Nephron (organoid): ENCODE results near the gene NIP7.

Experiments used
- H3K27ac Mint-ChIP-seq, 3 experiments: 2 replicates each; pipeline ENCODE4 v1.8.0; 2020; ENCODE audit warnings: mixed read lengths in 3 of 3, mild to moderate bottlenecking in 2 of 3, moderate library complexity in 1 of 3
- H3K27me3 Mint-ChIP-seq: 2 replicates; pipeline ENCODE4 v1.8.0; 2021; ENCODE audit warnings: low read depth, mild to moderate bottlenecking, moderate library complexity, mixed read lengths
- H3K36me3 Mint-ChIP-seq: 2 replicates; pipeline ENCODE4 v1.8.0; 2020; ENCODE audit warnings: low read depth, mixed read lengths
- H3K4me1 Mint-ChIP-seq: 2 replicates; pipeline ENCODE4 v1.8.0; 2020; ENCODE audit warnings: mixed read lengths
- H3K4me3 Mint-ChIP-seq, 3 experiments: 2 replicates each; pipeline ENCODE4 v1.8.0; 2020; ENCODE audit warnings: mild to moderate bottlenecking in 3 of 3, mixed read lengths in 3 of 3, moderate library complexity in 2 of 3
- H3K9me3 Mint-ChIP-seq: 2 replicates; pipeline ENCODE4 v1.8.0; 2020; ENCODE audit warnings: mixed read lengths
- TF ChIP-seq, protein P1 (sequence below), 3 experiments: fragments of 200-600 bp; sonication (generic); IDR thresholded peaks; one replicate each; pipeline ENCODE4 v1.5.0; 2021; ENCODE audit warnings: antibody characterized with exemption in 3 of 3; ENCODE audit not compliant: unreplicated experiment in 3 of 3

The NIP7 gene

DNA sequence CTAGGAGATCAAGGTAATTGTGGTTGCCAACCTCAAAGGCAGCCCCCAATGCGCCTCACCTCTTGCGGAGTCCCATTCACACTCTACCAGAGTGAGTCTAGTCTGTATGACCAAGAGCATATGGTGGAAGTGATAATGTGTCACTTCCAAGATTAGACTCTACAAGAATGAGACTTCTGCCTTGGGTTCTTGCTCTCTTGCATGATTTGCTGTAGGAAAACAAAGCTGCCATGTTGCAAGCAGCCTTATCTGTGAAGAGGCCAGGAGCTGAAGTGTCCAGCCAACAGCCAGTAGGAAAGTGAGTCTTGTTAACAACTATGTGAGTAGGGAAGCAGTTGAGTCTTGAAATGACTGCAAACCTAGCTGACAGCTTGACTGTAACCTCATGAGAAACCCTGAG is 42.8 kb downstream of the NIP7 start:
- peaks cover 9% of the 10 kb centered on the region for H3K4me1 Mint-ChIP-seq
- peak overlapping the region; percentile 37 to 67 (median 46) for H3K4me3 Mint-ChIP-seq
- no peaks in the 10 kb centered on the region for H3K9me3 Mint-ChIP-seq
- H3K27me3 Mint-ChIP-seq, result no peaks in the 10 kb centered on the region
- TF ChIP-seq, protein P1, sequence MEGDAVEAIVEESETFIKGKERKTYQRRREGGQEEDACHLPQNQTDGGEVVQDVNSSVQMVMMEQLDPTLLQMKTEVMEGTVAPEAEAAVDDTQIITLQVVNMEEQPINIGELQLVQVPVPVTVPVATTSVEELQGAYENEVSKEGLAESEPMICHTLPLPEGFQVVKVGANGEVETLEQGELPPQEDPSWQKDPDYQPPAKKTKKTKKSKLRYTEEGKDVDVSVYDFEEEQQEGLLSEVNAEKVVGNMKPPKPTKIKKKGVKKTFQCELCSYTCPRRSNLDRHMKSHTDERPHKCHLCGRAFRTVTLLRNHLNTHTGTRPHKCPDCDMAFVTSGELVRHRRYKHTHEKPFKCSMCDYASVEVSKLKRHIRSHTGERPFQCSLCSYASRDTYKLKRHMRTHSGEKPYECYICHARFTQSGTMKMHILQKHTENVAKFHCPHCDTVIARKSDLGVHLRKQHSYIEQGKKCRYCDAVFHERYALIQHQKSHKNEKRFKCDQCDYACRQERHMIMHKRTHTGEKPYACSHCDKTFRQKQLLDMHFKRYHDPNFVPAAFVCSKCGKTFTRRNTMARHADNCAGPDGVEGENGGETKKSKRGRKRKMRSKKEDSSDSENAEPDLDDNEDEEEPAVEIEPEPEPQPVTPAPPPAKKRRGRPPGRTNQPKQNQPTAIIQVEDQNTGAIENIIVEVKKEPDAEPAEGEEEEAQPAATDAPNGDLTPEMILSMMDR (IDR thresholded peaks at IDR 0.05; ENCODE audit: unreplicated experiment in 3 of 3), result no peak
- peaks cover 53% of the 10 kb centered on the region for H3K36me3 Mint-ChIP-seq
- no peak overlapping the region for H3K27ac Mint-ChIP-seq

DNA sequence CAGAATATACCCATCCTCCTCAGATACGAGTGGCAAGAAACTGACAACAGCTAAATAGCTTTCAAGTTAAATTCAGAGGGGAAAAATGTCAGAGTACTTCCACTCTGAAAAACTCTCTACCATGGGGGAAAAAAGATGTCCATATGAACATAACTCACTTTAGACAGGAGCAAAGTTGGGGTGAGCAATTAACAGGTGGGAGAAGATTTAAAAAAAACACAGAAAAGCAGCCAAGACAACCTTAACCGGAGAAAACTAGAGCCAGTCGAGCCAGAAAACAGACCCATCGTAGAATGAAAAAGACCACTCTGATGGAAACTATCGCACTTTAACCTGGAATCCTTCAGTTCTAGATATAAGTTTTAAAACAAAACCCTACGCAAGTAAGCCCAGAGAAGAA is 45.4 kb downstream of the NIP7 start:
- Mint-ChIP-seq H3K9me3 (no peaks in the 10 kb centered on the region), H3K4me3 (peak overlapping the region; percentile 83 to 96 (median 91)), H3K4me1 (peaks cover 9% of the 10 kb centered on the region), H3K27ac (peak overlapping the region; percentile 77 to 93 (median 92)), H3K27me3 (no peaks in the 10 kb centered on the region), H3K36me3 (peaks cover 30% of the 10 kb centered on the region)
- TF ChIP-seq, protein P1 (IDR thresholded peaks at IDR 0.05; ENCODE audit: unreplicated experiment in 3 of 3), result no peak

DNA sequence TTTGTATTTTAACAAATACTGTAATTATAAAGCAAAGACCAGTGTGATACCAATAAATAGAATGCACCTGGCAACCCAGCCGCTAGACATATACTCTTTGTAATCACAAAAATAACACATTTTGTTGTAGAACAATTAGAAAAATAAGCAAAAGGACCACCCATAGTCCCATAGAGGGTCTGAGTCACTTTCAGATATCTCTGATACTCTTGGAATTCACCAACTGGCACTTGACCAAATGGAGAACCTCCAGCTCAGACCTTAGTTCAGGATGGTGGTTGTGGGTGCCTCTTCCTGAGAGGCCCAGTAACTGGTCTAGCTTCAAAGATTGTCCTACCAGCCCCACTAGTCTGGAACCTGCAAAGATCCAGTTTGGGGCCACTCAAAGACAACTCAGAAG is 47.0 kb downstream of the NIP7 start:
- H3K27ac Mint-ChIP-seq, result peak overlapping the region in 2 of 3 experiments; percentile 37 to 96
- H3K4me3 Mint-ChIP-seq, result peak overlapping the region; percentile 95 to 99 (median 98)
- H3K4me1 Mint-ChIP-seq, result peaks cover 9% of the 10 kb centered on the region
- TF ChIP-seq, protein P1 (IDR thresholded peaks at IDR 0.05; ENCODE audit: unreplicated experiment in 3 of 3), result no peak
- no peaks in the 10 kb centered on the region for H3K27me3 Mint-ChIP-seq
- no peaks in the 10 kb centered on the region for H3K9me3 Mint-ChIP-seq
- H3K36me3 Mint-ChIP-seq, result peaks cover 24% of the 10 kb centered on the region
